Vein endothelial cell (primary cell): ENCODE measurements around the gene SATB1. TPM values are rescaled to one million over a fixed set of nuclear protein-coding genes. Genes with fewer than 3 reads are reported as not detected.

Source experiments
- total RNA-seq: library from RNA; depleted of rRNA; stranded (reverse); fragments of >200 nt; gene quantifications from 2 replicates; pipeline ENCODE4 v1.2.3, GENCODE V29; 2012

Gene SATB1
- 8.7 and 13.4 TPM in 2 replicates for total RNA-seq

GRCh38 chr3:18424729-18425640 is at the start of gene SATB1:
Gene SATB1 (minus strand): TSS chr3:18425339. CDS start chr3:18420967, 4,372 bp downstream.

